Colonic mucosa (tissue), 4 donors: ENCODE measurements around the gene MRPL43. TPM values are rescaled to one million over a fixed set of nuclear protein-coding genes. Genes with fewer than 3 reads are reported as not detected.
A peak's percentile ranks its signal among the peaks of the same experiment; 100 is the strongest.

Experiments used
- DNase-seq: peaks from one replicate; pipeline ENCODE4 v3.0.0-alpha.2; 2020
- H3K27ac ChIP-seq: fragments of 200-600 bp; one replicate; pipeline ENCODE4 v1.8.0; 2021
- H3K27me3 ChIP-seq: fragments of 200-600 bp; one replicate; pipeline ENCODE4 v1.8.0; 2021
- H3K36me3 ChIP-seq: fragments of 200-600 bp; one replicate; pipeline ENCODE4 v1.8.0; 2021
- H3K4me1 ChIP-seq: fragments of 200-600 bp; one replicate; pipeline ENCODE4 v1.8.0; 2021; ENCODE audit warnings: mild to moderate bottlenecking
- H3K4me3 ChIP-seq: fragments of 200-600 bp; one replicate; pipeline ENCODE4 v1.8.0; 2021
- H3K9ac ChIP-seq, 2 donors: one replicate each; pipeline ENCODE4 v1.7.0; 2013; ENCODE audit warnings: control low read depth in 2 of 2, low read depth in 2 of 2, low read length in 2 of 2
- H3K9me3 ChIP-seq: fragments of 200-600 bp; one replicate; pipeline ENCODE4 v1.8.0; 2021
- CTCF ChIP-seq: fragments of 200-600 bp; IDR thresholded peaks from one replicate; pipeline ENCODE4 v1.8.0; 2022; ENCODE audit warnings: antibody characterized with exemption, mild to moderate bottlenecking
- intact Hi-C: fragments of 100-400 bp; cut with DNase I; formaldehyde crosslinking; loops from one replicate; pipeline ENCODE4 v1.14.1; 2022
- total RNA-seq, 2 donors: library from RNA; stranded (reverse); fragmentation: NEBNext Ultra II Directional in 1 of 2; extraction: Animal tissue kit (Norgen Biotek cat#: 25700) in 1 of 2; gene quantifications; one replicate each; pipeline ENCODE4 v1.2.1, GENCODE V29; 2021
- donor health status: healthy.
- donor health status: DM: no; HTN: no; CAD: no.
- donor health status: DM: no; HTN: no; CAD: no.

MRPL43 gene
- total RNA-seq, 2 donors from 2014 or later: 71.5 to 105 TPM

- DNase-seq: no peak
- intact Hi-C loops: no loop called here
- Histone ChIP-seq H3K4me3 (no peak overlapping the region), H3K4me1 (no peaks in the 10 kb centered on the region), H3K27ac (no peak overlapping the region), H3K9ac (peak overlapping the region in 1 of 2 donors; percentile 95), H3K9me3 (no peaks in the 10 kb centered on the region), H3K27me3 (no peaks in the 10 kb centered on the region), H3K36me3 (no peaks in the 10 kb centered on the region)
- TF ChIP-seq CTCF: no peak
Measured at GRCh38 chr10:100972115-100972903, 15.0 kb downstream of the MRPL43 start.

GRCh38 chr10:100970914-100971811 lies 16.1 kb downstream of the MRPL43 start:
- Histone ChIP-seq H3K4me1 (no peaks in the 10 kb centered on the region), H3K27me3 (no peaks in the 10 kb centered on the region), H3K9ac (peak overlapping the region in 1 of 2 donors; percentile 95), H3K27ac (peak overlapping the region; percentile 92), H3K9me3 (no peaks in the 10 kb centered on the region), H3K36me3 (no peaks in the 10 kb centered on the region), H3K4me3 (peak overlapping the region; percentile 85)
- DNase-seq: peak; percentile 87
- TF ChIP-seq CTCF: no peak
- intact Hi-C loops: no loop called here

- no peak for TF ChIP-seq CTCF
- Histone ChIP-seq H3K4me3 (peak overlapping the region; percentile 85), H3K9ac (peak overlapping the region; percentile 93 to 95), H3K27me3 (no peaks in the 10 kb centered on the region), H3K36me3 (no peaks in the 10 kb centered on the region), H3K9me3 (no peaks in the 10 kb centered on the region), H3K4me1 (no peaks in the 10 kb centered on the region), H3K27ac (peak overlapping the region; percentile 92)
- intact Hi-C loops: no loop called here
- peak; percentile 95 for DNase-seq
Measured at GRCh38 chr10:100970076-100970913, 17.0 kb downstream of the MRPL43 start.

GRCh38 chr10:100969187-100970075 lies 17.9 kb downstream of the MRPL43 start, which contains the start of gene SEMA4G:
TSS of gene SEMA4G (plus strand) at chr10:100969504. CDS start at chr10:100972913, 3,409 bp downstream.
- intact Hi-C loops: loop anchor here (10.0 kb wide), 1 partner anchor 55 kb away; the partner anchor contains the start of gene SLF2

More at GRCh38 chr10:100969187-100970075, 17.9 kb downstream of the MRPL43 start, which contains the start of gene SEMA4G:
- H3K36me3 ChIP-seq: no peaks in the 10 kb centered on the region
- H3K27me3 ChIP-seq: no peaks in the 10 kb centered on the region
- peak; percentile 56 for TF ChIP-seq CTCF
- no peaks in the 10 kb centered on the region for H3K4me1 ChIP-seq
- peak within 1 kb of the TSS; percentile 92 for H3K27ac ChIP-seq
- no peaks in the 10 kb centered on the region for H3K9me3 ChIP-seq
- H3K4me3 ChIP-seq: peak within 1 kb of the TSS; percentile 85
- DNase-seq: peak; percentile 62
- peak within 1 kb of the TSS; percentile 93 to 95 for H3K9ac ChIP-seq
